Stimulated activated naive CD4-positive, alpha-beta T cell (primary cell): ENCODE data around the gene CADM1.

Source experiments
- DNase-seq, 6 experiments: peaks; one replicate each; lab custom pipeline; 2025; lab: John Stamatoyannopoulos, UW

The CADM1 gene

GRCh38 chr11:115207166-115207591, 297.0 kb downstream of the CADM1 start:
- DNase-seq: no peak

DNA sequence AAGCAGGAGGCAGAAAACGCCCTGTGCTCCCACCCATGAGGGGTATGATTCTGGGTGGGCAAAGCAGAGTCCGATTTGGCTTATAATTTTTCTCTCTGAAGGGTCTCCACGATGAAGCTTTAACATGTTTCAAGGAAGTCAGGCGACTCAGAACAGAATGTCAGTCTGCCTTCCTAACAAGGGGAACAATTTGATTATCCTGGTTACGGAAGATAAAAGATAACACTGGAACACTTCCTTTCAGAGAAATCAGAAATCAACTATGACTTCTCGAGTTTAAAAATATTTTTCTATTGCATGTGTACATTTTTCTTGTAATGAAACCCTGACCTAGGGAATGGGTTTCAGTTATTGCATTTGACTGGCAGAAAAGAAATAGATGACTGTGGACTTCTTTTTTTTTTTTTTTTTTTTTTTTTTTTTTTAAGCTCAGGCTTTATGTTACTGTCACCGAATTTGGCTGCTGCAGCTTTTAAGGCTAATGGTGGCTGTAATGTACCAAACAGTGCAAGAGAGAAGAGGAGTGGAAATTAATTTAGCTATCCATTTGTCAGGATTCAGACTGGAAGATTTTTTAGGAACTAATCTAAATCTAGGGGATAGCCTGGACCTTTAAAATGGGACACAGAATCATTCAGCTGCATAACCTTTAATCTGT, 297.7 kb downstream of the CADM1 start:
- DNase-seq: no peak

DNA sequence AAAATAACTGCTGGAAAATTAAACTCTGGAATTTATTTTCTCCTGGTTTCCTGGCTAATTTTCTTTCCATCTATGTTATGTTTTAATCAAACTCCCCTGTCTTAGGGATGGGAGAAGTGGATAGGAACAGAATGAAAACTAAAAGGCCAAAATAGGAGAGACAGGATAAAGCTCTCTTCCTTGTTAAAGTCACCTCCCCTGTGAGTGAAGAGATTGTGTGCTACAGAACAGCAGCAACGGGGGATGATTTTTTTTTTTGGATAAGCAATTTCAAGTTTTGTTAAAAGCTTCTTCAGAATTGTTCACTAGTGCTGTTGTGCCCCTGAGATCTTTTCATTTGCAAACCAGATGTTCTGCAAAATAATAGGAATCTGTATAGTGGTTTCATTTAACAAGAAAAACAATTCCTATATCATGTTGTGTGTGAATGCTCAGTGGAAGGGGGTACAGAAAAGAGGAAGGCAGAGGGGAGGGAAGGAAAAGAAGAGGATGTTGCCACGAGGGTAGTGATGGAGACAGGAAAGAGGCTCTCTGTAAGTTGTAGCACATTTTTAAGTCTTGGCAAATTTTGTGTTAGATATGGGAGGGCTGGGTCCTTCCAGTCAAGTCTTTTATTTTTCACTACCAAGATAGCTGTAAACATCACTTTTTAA, 301.2 kb downstream of the CADM1 start:
- DNase-seq: no peak

- no peak for DNase-seq
These were observed 302.1 kb downstream of the CADM1 start for GRCh38 chr11:115202074-115202473.

DNA sequence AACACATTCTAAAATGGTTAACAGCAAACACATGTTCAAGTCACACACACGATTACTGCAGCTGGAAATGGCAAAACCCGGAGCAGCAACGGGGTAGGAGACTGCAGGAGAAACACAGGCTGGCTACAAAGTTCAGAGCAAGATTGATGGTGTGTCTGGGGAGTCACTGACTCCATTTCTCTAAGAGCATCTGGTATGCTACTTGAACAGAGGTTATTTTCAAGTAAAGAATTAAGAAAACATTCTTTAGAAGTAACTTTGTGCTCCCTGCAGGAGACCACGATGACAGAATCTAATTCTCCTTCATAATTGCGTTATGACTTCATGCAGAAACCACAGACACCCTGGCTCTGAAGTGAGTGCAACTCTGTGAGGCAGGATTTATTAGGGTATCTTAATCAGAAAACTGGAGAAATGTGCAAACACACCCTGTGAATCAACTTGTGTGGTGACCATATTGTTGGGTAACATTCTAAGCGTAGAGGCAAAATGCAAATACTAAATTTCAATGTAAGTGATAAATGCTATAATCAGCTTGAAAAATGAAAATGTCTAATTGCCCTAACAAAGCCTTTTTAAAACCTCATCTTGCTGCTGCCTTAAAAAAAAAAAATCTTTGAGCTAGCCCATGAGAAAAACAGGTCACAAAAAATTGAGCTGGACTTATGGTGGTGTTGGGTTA, 303.0 kb downstream of the CADM1 start:
- DNase-seq: no peak

DNA sequence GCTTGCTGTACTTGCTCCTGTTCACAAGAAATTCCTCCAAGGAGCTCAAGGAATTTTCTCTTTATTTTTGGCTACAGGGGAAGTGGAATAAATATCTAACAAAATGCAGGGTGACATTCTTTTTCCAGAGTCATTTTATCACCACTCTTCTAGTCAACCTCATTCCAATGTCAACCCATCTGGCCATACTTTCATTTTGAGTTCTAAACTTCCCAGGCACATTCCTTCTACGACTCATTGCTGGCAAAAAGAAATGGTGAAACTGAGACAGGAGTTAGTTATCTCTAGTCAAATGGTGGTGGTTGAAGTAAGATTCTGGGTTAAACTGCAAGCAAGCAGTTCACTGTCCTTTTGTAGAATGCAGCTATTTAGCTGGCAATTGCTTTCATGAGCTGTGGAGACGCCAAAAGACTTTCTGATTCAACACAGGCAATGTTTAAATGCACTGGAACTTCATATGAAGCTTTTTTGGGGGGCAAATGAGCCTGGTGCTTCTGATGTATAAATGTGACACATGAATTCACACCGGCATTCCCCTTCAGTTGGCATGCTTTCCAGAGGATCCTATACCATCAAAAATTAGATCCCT, 304.6 kb downstream of the CADM1 start:
- DNase-seq: no peak

DNA sequence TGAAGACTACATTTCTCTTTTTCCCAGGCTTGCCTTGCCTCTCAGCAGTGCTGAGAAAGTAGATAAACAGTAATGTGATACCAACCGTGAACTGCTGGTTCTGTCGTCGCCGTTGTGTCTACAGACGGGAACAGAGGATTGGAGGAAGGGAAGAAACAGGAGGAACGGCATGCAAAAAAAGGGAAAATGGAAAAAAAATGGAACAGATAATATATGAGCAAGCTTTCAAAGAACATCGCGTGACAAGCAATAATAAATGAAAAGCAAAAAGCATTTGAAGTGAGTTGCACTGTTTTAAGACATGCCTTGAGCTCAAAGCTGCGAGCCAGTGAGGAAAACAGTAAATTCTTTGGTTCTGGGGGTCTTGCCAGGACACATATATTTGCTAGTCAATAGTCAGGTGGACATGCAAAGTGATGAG, 305.9 kb downstream of the CADM1 start:
- DNase-seq: no peak

DNA sequence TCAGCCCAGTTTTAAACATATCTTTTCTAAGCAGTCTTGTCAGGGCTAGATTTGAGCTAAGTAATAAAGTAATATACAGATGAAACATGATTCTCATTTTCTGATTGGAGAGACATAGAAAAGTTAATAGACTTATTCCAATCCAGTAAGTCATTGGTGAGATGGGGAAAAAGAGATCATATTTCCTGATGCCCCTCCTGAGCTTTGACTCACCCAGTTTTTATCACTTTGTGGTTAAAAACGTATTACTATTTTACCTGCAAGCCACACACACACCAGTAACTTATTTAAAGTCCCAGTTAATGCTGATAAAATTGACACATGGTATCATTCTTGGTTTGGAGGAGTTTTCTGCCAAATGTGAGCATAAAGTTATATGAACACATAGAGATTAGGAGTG, 306.8 kb downstream of the CADM1 start:
- DNase-seq: no peak

GRCh38 chr11:115197031-115197430, 307.2 kb downstream of the CADM1 start:
- DNase-seq: no peak

- no peak for DNase-seq
These were observed 309.5 kb downstream of the CADM1 start for GRCh38 chr11:115194802-115195110.

DNA sequence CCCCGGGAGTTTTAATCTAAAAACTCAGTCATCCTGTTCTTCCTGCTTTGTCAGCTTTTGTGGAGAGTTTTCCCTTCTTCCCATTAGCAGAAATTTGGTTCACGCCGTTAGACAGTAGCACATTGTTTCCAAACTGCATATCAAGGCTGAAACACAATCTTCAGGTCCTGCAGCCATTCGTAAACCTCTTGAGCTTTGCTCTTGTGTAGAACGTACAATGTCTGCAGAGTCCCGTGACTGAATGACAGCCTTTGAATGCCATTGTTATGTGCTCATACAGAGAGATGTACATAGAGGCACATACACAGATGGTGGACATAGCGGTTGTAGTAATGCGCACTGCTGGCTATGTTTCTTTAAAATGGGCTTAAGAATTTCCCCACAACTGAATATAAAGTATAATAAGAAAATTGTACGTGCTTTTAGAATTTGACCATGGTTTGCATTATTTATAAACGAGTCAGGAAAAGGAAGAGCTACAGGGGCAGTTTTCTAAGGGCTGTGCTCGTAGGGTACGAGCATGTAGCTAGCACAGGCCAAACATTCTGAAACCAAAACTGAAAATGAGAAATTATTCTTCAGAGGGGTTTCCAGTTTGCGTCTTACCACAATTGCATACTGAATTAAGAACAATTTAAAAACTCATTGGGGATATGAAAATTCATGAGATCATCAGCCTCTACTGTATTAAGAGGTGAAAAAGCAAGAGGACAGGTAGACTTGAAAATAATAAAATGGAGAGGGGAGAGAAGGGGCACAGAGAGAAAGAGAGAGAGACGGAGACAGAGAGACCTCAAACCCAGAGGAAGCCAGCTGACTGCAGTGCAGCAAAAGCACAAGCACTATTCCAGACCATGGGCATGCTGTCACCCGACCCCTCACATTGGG, 310.1 kb downstream of the CADM1 start:
- DNase-seq: no peak

DNA sequence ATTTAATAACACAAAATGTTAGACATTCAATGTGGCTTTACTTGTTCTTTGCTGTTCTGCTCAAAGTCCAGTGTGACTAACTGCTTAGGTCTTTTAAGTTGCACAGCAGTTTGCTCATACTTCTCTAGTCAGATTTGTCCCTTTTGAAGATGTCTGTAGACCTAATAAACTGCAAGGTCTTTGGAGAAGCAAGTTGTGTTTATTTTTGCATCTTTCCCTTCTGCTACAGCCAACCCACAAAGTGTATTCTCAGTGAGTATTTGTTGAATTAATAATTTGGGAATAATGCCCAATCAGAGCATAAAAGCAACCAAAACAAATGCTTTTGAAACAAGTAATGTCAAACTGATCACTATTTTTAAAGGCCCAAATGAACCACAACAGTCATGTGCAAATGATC, 312.5 kb downstream of the CADM1 start:
- no peak for DNase-seq

DNA sequence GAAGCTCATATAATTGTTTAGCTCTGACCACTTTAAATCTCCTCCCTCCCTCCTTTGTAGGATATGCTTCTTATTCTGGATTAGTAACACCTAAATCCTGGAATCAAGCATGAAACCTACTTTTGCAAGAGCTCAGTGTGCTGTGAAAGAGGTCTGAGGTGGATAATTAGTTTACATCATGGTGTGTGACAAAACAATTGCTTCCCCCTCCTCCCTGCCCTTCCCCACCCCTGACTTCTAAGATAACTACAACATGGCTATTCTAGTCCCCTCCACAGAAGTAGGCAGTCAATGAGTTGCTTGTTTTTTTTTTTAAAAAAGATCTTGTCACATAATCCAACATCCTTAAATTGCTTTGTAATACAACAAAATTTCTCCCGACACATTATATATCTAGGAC, 314.0 kb downstream of the CADM1 start:
- no peak for DNase-seq

DNA sequence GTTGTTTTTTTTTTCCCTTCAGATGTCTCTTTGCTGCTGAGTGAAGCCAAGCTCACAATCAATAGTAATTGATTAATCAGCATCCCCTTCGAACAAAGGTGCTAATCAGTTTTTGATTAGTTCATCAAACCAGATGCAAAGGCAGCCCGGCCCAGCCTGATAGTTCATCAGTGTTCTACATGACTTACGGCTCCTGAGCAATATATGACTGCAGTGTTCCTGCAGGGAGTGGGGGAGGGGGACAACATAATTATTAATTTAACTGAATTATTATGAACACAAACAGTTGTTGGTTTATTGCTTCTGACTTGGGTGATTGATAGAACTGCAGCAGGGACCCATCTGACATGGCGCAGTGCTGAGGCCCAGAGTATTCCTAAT, 315.3 kb downstream of the CADM1 start:
- DNase-seq: no peak

DNA sequence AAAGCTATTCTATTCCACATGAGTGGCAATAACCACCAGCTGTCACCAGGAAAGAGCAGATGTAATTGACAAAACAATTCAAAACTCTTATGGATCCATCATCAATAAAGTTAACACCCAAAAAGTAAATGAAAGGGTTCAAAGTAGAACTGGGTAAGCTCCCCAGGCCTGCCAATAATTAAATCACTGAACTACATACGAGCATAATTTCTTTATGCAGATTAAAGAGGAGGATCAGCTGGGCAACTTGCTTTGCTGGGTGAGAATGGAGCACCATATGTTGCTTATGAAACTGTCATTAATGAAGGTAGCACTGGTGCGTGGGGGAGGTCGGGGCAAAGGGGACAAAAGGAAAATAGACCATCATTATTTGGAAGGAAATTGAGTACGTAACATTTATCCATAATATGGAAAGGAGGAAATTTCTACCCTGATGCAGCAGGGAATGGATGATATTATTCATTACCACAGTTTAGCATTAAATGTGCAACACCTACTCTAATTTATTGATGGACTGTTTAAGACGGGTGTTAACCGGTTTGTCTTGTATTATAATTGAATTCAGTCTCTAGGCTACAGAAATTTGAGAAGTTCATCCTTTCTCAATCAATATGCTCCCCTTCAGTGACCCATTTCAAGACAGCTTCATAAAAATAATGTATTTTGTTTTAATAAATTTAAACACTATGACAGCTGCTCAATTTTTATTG, 315.9 kb downstream of the CADM1 start:
- DNase-seq: no peak

DNA sequence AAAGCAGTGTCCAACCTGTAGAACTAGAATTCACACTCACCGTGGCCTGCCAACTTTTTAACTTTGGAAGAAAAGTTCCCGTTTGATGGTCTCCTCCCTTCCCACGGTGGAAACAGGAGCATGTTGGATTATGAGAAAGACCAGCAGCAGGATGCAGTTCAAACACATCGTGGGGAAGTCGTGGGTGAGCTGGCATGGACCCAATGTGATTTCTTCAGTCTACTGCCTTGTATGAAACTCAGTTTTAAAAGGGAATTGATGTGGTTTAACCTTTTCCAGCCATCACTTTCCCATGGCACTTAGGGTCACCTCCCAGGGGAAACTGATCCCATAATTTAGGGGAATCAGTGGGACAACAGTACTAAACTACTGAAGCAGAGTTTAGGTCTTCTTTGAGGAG, 318.3 kb downstream of the CADM1 start:
- no peak for DNase-seq

DNA sequence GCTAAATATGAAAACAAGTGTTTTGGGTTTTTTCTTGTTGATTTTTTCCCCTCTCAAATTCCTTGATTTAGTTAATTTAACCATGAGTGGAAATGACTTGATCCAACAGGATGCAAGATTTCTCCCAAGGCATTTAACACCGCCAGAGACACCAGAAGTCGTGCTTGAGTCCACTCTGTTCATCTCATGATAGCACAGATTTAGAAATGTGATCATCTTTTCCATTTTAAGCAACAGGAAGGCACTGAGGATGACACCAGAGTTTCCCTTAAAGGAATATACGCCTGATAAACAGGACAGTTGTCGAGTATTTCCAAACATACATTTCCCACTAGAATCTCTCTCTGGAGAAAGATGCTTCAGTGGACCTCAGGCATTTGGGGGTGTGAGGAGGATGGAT, 318.7 kb downstream of the CADM1 start:
- no peak for DNase-seq

GRCh38 chr11:115184901-115185300, 319.3 kb downstream of the CADM1 start:
- DNase-seq: no peak

DNA sequence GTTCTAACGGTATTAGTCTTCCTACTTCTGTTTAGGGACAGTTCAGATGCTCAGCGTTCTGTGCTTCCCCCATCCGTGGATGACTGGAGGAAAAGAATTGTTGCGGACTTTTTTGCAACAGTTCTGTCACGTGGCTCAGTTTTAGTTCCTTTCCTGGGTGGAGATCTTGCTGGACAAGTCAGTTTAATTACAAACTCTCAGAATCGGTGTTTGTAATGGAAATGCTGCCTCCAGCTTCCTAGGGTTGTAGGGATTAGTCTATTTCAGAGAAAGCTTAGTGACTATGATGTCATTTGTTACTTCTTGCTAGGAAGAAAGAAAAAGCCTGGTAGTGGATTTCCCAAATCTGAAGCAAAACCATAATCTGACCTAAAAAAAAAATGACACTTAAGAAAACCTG, 320.4 kb downstream of the CADM1 start:
- DNase-seq: no peak

DNA sequence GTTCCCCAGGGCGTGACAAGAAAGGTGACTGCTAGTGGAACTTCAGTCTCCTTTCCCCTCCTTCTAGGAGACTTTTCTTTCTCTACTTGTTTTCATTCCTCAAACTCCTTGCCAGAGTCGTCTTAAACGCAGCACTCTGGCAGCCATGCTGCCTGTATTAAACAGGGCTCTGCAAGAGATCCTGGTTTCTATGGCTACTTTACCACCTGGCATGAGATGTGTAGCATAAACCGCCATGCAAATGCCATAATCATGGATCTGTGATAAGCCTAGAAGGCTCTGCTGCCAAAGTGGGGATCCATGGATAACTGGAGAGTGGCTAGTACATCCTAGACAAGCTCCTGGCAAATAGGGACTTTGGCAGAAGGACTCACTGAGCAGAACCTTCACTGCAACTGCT, 321.1 kb downstream of the CADM1 start:
- no peak for DNase-seq

- DNase-seq: no peak
These were observed 321.8 kb downstream of the CADM1 start for GRCh38 chr11:115182282-115182955.
